Thyroid gland (tissue), 4 donors: ENCODE measurements around the gene ARIH2.

Experiments used
- CTCF ChIP-seq, 6 experiments: fragments of 200-600 bp in 3 of 6; fragments of 450-650 bp in 3 of 6; sonication (generic) in 3 of 6; IDR thresholded peaks; one replicate each; pipeline ENCODE4 v1.5.1; 2016 to 2019; ENCODE audit warnings: antibody characterized with exemption in 6 of 6, mild to moderate bottlenecking in 2 of 6, inconsistent platforms in 1 of 6, moderate library complexity in 1 of 6
- POLR2A ChIP-seq, 2 donors: fragments of 450-650 bp; IDR thresholded peaks; one replicate each; pipeline ENCODE4 v1.6.1; 2017; ENCODE audit warnings: antibody characterized with exemption in 2 of 2, mild to moderate bottlenecking in 2 of 2, moderate library complexity in 1 of 2

- TF ChIP-seq CTCF (IDR thresholded peaks at IDR 0.05) (no peak), POLR2A (IDR thresholded peaks at IDR 0.05) (no peak)
Observed at GRCh38 chr3:48926425-48927392, 8.1 kb downstream of the ARIH2 start.
